HepG2 (cell line): ENCODE results near the gene TCAP. TPM values are rescaled to one million over a fixed set of nuclear protein-coding genes. Genes with fewer than 3 reads are reported as not detected.
A peak's percentile ranks its signal among the peaks of the same experiment; 100 is the strongest.

ENCODE experiments used
- ARID3A ChIP-seq: IDR thresholded peaks from 2 replicates; pipeline ENCODE4 v1.6.1; 2012; ENCODE audit warnings: low read depth, low read length, improper control_type of control experiment
- CBX1 ChIP-seq: IDR thresholded peaks from one replicate; pipeline ENCODE4 v1.6.1; 2016; ENCODE audit warnings: antibody characterized with exemption, low read depth
- DBP ChIP-seq: sonication (generic); formaldehyde crosslinking; IDR thresholded peaks from 2 replicates; pipeline ENCODE4 v1.4.0; 2020; ENCODE audit warnings: missing genetic modification reagents; ENCODE audit errors: not compliant biosample characterization
- ETS1 ChIP-seq: sonication (generic); formaldehyde crosslinking; IDR thresholded peaks from 2 replicates; pipeline ENCODE4 v1.4.0; 2020; ENCODE audit warnings: missing genetic modification reagents
- HMGXB3 ChIP-seq: sonication (generic); formaldehyde crosslinking; IDR thresholded peaks from 2 replicates; pipeline ENCODE4 v1.4.0; 2020; ENCODE audit warnings: missing genetic modification reagents, borderline replicate concordance
- KDM5A ChIP-seq: fragments of 200-600 bp; sonication (generic); IDR thresholded peaks from 2 replicates; pipeline ENCODE4 v1.7.0; 2018; ENCODE audit warnings: antibody characterized with exemption, mild to moderate bottlenecking, low read length, borderline replicate concordance
- KLF11 ChIP-seq: IDR thresholded peaks from 2 replicates; pipeline ENCODE4 v1.6.1; 2016; ENCODE audit warnings: missing compliant biosample characterization
- MED8 ChIP-seq: sonication (generic); formaldehyde crosslinking; IDR thresholded peaks from 2 replicates; pipeline ENCODE4 v1.8.1; 2023; ENCODE audit warnings: mild to moderate bottlenecking, missing genetic modification reagents; ENCODE audit not compliant: insufficient replicate concordance
- MEF2D ChIP-seq: sonication (generic); formaldehyde crosslinking; IDR thresholded peaks from 2 replicates; pipeline ENCODE4 v1.5.1; 2020; ENCODE audit warnings: mild to moderate bottlenecking, missing genetic modification reagents
- MTERF4 ChIP-seq: sonication (generic); formaldehyde crosslinking; IDR thresholded peaks from 2 replicates; pipeline ENCODE4 v1.8.0; 2023; ENCODE audit warnings: mild to moderate bottlenecking, missing genetic modification reagents
- MXD1 ChIP-seq: sonication (generic); formaldehyde crosslinking; IDR thresholded peaks from 2 replicates; pipeline ENCODE4 v1.4.0; 2020; ENCODE audit warnings: mild to moderate bottlenecking, missing genetic modification reagents
- NRL ChIP-seq: sonication (generic); formaldehyde crosslinking; IDR thresholded peaks from 2 replicates; pipeline ENCODE4 v1.5.0; 2020; ENCODE audit warnings: missing genetic modification reagents, mild to moderate bottlenecking, moderate library complexity, borderline replicate concordance
- PLRG1 ChIP-seq: fragments of 450-650 bp; conservative IDR thresholded peaks from 2 replicates; pipeline ENCODE4 v1.6.1; 2016
- ZFAT ChIP-seq: sonication (generic); formaldehyde crosslinking; conservative IDR thresholded peaks from 2 replicates; pipeline ENCODE4 v1.8.1; 2023; ENCODE audit warnings: missing genetic modification reagents, inconsistent platforms
- ZNF274 ChIP-seq: sonication (generic); formaldehyde crosslinking; IDR thresholded peaks from 2 replicates; pipeline ENCODE4 v1.5.1; 2020; ENCODE audit warnings: mild to moderate bottlenecking, missing genetic modification reagents
- ZNF543 ChIP-seq: sonication (generic); formaldehyde crosslinking; IDR thresholded peaks from 2 replicates; pipeline ENCODE4 v1.4.0; 2020; ENCODE audit warnings: mild to moderate bottlenecking, missing genetic modification reagents
- ZNF562 ChIP-seq: sonication (generic); formaldehyde crosslinking; IDR thresholded peaks from 2 replicates; pipeline ENCODE4 v1.8.0; 2022; ENCODE audit warnings: missing genetic modification reagents, borderline replicate concordance
- ZNF615 ChIP-seq: sonication (generic); formaldehyde crosslinking; IDR thresholded peaks from 2 replicates; pipeline ENCODE4 v1.5.0; 2020; ENCODE audit warnings: mild to moderate bottlenecking, missing genetic modification reagents, borderline replicate concordance
- ZNF775 ChIP-seq: sonication (generic); formaldehyde crosslinking; IDR thresholded peaks from 2 replicates; pipeline ENCODE4 v1.4.0; 2020; ENCODE audit warnings: missing genetic modification reagents, mild to moderate bottlenecking, moderate library complexity, borderline replicate concordance
- polyA plus RNA-seq, 8 experiments: library from polyadenylated mRNA; depleted of rRNA in 3 of 8; stranded (reverse) in 7 of 8; unstranded in 1 of 8; fragments of >200 nt; fragmentation: Illumina TruSeq in 4 of 8; extraction: Trizol in 4 of 8; gene quantifications; 2 replicates each; pipeline versions ENCODE4 v1.2.1 to v1.2.3, GENCODE V29; 2011 to 2016; ENCODE audit warnings: low read depth in 4 of 8, missing spikeins in 1 of 8, mixed read lengths in 1 of 8; ENCODE audit not compliant: insufficient read depth in 1 of 8
- total RNA-seq, 5 experiments: library from RNA; depleted of rRNA; stranded (reverse); fragments of >200 nt; fragmentation: Illumina TruSeq; extraction: Trizol; gene quantifications; 2 replicates each; pipeline ENCODE4 v1.2.3, GENCODE V29; 2016; ENCODE audit warnings: low read depth in 1 of 5

The TCAP gene
- total and polyA plus RNA-seq, 2 of the 13 experiments (the other 11 are each of a cell fraction or from before 2014, with no cell fraction given) = 0.24 to 0.65 TPM

- TF ChIP-seq HMGXB3 (CRISPR knock-in tag) (peak; percentile 40; the same call in 1 of the 2 replicates), MED8 (peak; percentile 63), MEF2D (CRISPR knock-in tag) (peak; percentile 33; the same call in 1 of the 2 replicates), ZNF775 (CRISPR knock-in tag) (peak; percentile 81; the same call in 1 of the 2 replicates), ETS1 (CRISPR knock-in tag) (no peak), PLRG1 (no peak), NRL (peak; percentile 87), KDM5A (peak; percentile 98), MXD1 (CRISPR knock-in tag) (peak; percentile 82), ARID3A (no peak), ZNF615 (CRISPR knock-in tag) (no peak), ZNF562 (CRISPR knock-in tag) (no peak), ZNF543 (CRISPR knock-in tag) (peak; percentile 97), KLF11 (CRISPR knock-in tag) (peak; percentile 18; the same call in 1 of the 2 replicates), CBX1 (peak; percentile 92), ZFAT (no peak), DBP (CRISPR knock-in tag) (peak; percentile 49), ZNF274 (CRISPR knock-in tag) (peak; percentile 74), MTERF4 (CRISPR knock-in tag) (peak; percentile 91)
Measured at GRCh38 chr17:39636927-39637736, 28.0 kb upstream of the TCAP start, which contains the start of gene STARD3 (continued).
